Measurements from ENCODE around the gene CPZ.

DNA sequence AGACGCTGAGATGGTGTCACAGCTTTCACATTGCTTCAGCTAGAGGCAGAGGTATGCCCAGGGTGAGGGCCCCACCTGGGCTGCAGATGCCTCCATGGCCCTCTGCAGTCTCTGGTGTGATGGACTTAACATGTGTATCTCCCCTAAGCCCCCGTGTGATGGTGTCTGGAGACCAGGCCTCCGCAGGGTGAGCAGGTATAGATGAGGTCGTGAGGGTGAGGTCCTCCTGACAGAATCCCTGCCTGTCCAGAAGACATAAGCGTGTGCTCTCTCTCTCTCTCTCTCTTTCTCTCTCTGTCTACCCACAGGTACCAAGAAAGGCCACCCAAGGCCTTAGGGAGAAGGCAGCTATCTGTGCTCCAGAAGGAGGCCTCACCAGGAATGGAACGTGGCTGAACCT is 50.9 kb downstream of the CPZ start:
- TF ChIP-seq, protein P1, sequence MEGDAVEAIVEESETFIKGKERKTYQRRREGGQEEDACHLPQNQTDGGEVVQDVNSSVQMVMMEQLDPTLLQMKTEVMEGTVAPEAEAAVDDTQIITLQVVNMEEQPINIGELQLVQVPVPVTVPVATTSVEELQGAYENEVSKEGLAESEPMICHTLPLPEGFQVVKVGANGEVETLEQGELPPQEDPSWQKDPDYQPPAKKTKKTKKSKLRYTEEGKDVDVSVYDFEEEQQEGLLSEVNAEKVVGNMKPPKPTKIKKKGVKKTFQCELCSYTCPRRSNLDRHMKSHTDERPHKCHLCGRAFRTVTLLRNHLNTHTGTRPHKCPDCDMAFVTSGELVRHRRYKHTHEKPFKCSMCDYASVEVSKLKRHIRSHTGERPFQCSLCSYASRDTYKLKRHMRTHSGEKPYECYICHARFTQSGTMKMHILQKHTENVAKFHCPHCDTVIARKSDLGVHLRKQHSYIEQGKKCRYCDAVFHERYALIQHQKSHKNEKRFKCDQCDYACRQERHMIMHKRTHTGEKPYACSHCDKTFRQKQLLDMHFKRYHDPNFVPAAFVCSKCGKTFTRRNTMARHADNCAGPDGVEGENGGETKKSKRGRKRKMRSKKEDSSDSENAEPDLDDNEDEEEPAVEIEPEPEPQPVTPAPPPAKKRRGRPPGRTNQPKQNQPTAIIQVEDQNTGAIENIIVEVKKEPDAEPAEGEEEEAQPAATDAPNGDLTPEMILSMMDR (optimal IDR thresholded peaks at IDR 0.05 in 1 of 3, IDR thresholded peaks at IDR 0.05 in 1 of 3, conservative IDR thresholded peaks at IDR 0.05 in 1 of 3; ENCODE audit: extremely low read depth in 1 of 3, insufficient read depth in 2 of 3, low read length in 3 of 3), result no peak
- TF ChIP-seq EZH2 (IDR thresholded peaks at IDR 0.05; ENCODE audit: low read length), result no peak
